ENCODE results near the gene ALPI. TPM values are rescaled to one million over a fixed set of nuclear protein-coding genes. Genes with fewer than 3 reads are reported as not detected.

The ALPI gene
- total and polyA plus RNA-seq, 9 of the 15 experiments (the other 6 are each of a cell fraction or from before 2014, with no cell fraction given) = not detected

DNA sequence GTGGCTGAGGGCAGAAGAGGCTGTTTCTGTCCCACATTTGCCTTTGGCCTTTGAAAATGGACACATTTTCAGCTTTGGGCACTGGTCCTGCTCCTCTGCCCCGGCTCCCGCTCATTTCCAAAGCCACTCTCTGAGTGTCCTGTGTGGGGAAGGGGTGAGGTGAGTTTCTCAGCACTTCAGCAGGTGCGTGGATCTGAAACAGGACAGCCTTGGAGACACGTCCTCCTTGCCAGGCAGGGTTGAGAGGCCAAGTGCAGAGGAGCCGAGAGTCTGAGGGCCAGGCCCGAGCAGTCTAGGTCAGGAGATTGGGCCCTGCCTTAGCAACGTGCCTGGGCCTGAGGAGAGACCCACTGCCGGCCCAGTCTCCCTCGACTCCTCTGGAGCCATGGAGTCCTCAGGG is 21.9 kb upstream of the ALPI start (continued):
- no peak for TF ChIP-seq MYNN (IDR thresholded peaks at IDR 0.05)
- TF ChIP-seq MYNN (CRISPR knock-in tag; IDR thresholded peaks at IDR 0.05) = no peak

DNA sequence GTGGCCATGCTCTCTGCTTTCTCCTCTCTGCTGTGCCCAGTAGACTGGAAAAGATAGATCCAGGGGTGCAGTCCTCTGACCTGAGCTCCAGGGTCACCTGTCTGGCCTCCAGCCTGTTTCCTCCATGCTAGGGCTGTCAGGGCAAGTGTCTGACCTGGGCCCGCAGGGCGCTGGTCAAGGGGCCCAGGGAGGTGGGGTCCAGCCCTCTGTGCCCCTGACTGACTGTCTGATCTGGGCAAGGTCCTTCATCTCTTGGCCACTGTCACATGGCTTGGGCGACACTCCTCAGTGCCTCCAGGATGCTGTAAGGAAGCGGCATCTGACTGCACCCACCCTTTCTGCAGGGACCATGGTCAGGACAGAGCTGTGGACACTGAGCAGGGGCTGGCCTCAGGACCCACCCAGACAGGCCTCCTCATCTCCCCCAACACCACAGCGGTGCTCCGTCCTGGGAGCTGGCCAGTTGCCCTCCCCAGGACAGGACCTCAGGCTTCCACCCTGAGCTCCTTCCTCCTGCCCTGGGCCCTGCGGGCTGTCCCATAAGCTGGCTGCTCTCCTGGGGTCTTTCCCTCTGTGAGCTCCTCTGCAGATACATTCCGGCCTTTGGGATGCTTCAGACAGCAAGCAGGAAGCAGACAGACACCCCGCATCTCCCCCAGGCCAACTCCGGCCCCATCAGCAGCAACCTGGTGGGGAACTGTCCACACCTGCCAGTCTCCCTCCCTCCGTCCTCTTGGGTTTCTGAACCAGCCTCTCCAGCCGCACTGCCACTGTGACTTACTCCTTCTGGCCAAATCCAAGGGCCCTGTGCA is 21.2 kb upstream of the ALPI start:
- Histone ChIP-seq H3K36me3 (ENCODE audit: control insufficient read depth, insufficient read depth, low read length) (no peaks in the 10 kb centered on the region), H3K27me3 (ENCODE audit: control insufficient read depth in 2 of 2, insufficient read depth in 2 of 2, low read length in 2 of 2) (peaks cover 0 to 45% of the 10 kb centered on the region in 2 experiments; a peak in 3 of 5 replicates), H3K4me3 (no peak overlapping the region), H3K9ac (ENCODE audit: insufficient read depth in 1 of 2, low read depth in 2 of 2, low read length in 2 of 2) (no peak overlapping the region), H3K9me1 (ENCODE audit: control insufficient read depth, insufficient read depth, low read length) (no peaks in the 10 kb centered on the region), H3K9me3 (replicated peaks; ENCODE audit: control insufficient read depth, insufficient read depth, low read depth, low read length) (no peaks in the 10 kb centered on the region), H2AFZ (ENCODE audit: low read depth, low read length) (no peak overlapping the region), H3K79me2 (ENCODE audit: control insufficient read depth, insufficient read depth, low read length) (no peaks in the 10 kb centered on the region), H3K4me1 (replicated peaks in 1 of 2; ENCODE audit: control insufficient read depth in 2 of 2, insufficient read depth in 2 of 2, low read length in 2 of 2) (peaks cover 0 to 10% of the 10 kb centered on the region in 2 experiments; a peak in 2 of 5 replicates), H3K4me2 (ENCODE audit: insufficient read depth, low read length) (no peak overlapping the region), H3K27ac (ENCODE audit: extremely low read depth, low read depth, low read length) (no peak overlapping the region), H4K20me1 (replicated peaks; ENCODE audit: control insufficient read depth, insufficient read depth, low read length) (no peaks in the 10 kb centered on the region)
- FAIRE-seq = no peak
- POLR2A ChIA-PET = interaction anchor here (0.6 kb wide), 1 partner anchor 15 kb away, joined by 4 read pairs; no protein-coding TSS in a partner anchor
- ATAC-seq = no peak
- TF ChIP-seq NCOA4 (IDR thresholded peaks at IDR 0.05; ENCODE audit: partially characterized antibody) (no peak), POU5F1 (IDR thresholded peaks at IDR 0.05; ENCODE audit: borderline replicate concordance, low read depth, low read length, partially characterized antibody) (no peak), ZBTB8A (IDR thresholded peaks at IDR 0.05; ENCODE audit: partially characterized antibody) (no peak), CHD2 (IDR thresholded peaks at IDR 0.05; ENCODE audit: low read depth, low read length) (no peak)
- TF ChIP-seq, protein P1, sequence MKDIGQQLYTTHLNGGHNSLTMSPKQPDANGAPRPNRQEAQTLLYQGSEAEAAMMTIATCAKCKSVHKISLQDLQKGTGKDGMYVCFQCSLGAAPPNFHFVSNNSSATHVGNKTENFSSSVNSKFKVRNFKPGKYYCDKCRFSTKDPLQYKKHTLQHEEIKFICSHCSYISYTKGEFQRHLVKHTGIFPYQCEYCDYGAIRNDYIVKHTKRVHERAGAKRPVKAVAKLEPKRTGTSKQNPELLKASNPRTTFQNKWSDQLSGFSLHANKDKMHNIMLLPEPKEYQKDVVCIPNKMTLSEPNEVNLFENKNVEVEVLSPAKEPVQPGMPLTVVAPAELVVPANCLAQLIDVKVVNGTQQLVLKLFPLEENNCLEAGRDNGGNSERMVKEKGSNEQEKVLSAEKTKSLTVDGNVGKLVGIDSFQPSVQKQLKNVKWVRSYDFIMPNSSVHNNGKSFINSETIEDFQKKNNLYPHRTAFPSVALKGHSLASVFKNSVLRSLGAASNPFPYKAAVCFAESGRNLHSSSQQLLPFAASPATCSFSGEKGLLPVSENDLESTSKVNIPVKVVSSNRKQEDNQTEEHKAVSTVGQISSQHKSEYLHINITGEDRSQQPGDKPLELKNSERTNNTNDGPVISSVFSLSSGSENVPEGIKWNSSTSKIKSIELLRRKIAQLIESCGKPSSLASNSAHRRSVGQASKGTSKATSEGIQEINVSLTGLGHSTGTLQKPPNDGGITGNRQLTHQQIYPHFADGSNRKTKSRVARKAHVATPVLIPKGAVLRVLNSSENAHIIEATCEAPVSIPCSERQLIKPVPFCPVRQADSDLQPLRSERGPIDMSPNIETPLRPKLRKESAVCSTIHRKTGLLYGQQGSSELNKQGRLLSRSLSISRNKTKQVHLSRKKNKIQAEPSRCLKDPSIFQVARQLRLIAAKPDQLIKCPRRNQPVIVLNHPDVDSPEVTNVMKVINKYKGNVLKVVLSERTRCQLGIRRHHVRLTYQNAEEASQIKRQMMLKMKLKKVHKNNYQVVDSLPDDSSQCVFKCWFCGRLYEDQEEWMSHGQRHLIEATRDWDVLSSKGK (CRISPR knock-in tag; IDR thresholded peaks at IDR 0.05) = no peak
- TF ChIP-seq, protein P2, sequence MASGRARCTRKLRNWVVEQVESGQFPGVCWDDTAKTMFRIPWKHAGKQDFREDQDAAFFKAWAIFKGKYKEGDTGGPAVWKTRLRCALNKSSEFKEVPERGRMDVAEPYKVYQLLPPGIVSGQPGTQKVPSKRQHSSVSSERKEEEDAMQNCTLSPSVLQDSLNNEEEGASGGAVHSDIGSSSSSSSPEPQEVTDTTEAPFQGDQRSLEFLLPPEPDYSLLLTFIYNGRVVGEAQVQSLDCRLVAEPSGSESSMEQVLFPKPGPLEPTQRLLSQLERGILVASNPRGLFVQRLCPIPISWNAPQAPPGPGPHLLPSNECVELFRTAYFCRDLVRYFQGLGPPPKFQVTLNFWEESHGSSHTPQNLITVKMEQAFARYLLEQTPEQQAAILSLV (tag; IDR thresholded peaks at IDR 0.05) = no peak
- no peak for DNase-seq (ENCODE audit: extremely low read depth in 1 of 4, low spot score in 3 of 4)
- CTCF ChIA-PET (ENCODE audit: low intra/inter-chr PET ratio) = no interaction called here
- BruUV-seq (replicated peaks) = no TSS peak
- in situ Hi-C loops (cut with MboI) = loop anchor here (5.0 kb wide), 1 partner anchor 107 kb away; no protein-coding TSS in a partner anchor
- WGBS (ENCODE audit: insufficient coverage, low coverage, missing lambda C conversion rate) = 3% methylated on average over 11 of the region's 12 CpGs
- intact Hi-C loops (cut with micrococcal nuclease) = loop anchor here (10.0 kb wide), 1 partner anchor 290 kb away; no protein-coding TSS in a partner anchor

All from K562 (cell line).